Erythroblast (primary cell): Measurements from ENCODE around the gene COX4I2.

Experiments
- GATA1 ChIP-seq: IDR thresholded peaks from 2 replicates; pipeline ENCODE4 v1.6.1; 2011; ENCODE audit warnings: low read depth, mild to moderate bottlenecking, control low read depth, low read length, moderate library complexity
- POLR2A ChIP-seq: IDR thresholded peaks from 2 replicates; pipeline ENCODE4 v1.6.1; 2011; ENCODE audit warnings: mild to moderate bottlenecking, low read length

GRCh38 chr20:31667315-31668285, 29.9 kb downstream of the COX4I2 start:
- TF ChIP-seq POLR2A, result peak; percentile 1
- no peak for TF ChIP-seq GATA1
